T-helper 1 cell treated with Interleukin-12 subunit alpha and Interleukin-12 subunit beta and Interleukin-4 antibody, amounts not matched to agents 30 μg/mL and 1 μg/mL, for 36 hours (primary cell): ENCODE measurements around the gene PBX1.

Source experiments
- H3K27ac Mint-ChIP-seq: one replicate; pipeline ENCODE4 v1.8.0; 2021; ENCODE audit warnings: mild to moderate bottlenecking, mixed read lengths
- H3K27me3 Mint-ChIP-seq: one replicate; pipeline ENCODE4 v1.8.0; 2021; ENCODE audit warnings: low read depth, mixed read lengths
- H3K36me3 Mint-ChIP-seq: one replicate; pipeline ENCODE4 v1.8.0; 2021; ENCODE audit warnings: low read depth, mixed read lengths
- H3K4me1 Mint-ChIP-seq: one replicate; pipeline ENCODE4 v1.8.0; 2021; ENCODE audit warnings: low read depth, mixed read lengths
- H3K4me3 Mint-ChIP-seq: one replicate; pipeline ENCODE4 v1.8.0; 2021; ENCODE audit warnings: mild to moderate bottlenecking, moderate library complexity, mixed read lengths
- H3K9me3 Mint-ChIP-seq: one replicate; pipeline ENCODE4 v1.8.0; 2021; ENCODE audit warnings: mixed read lengths

Gene PBX1

GRCh38 chr1:164610538-164611222 lies 51.7 kb downstream of the PBX1 start:
- Mint-ChIP-seq H3K9me3 (no peaks in the 10 kb centered on the region), H3K4me1 (no peaks in the 10 kb centered on the region), H3K4me3 (no peak overlapping the region), H3K36me3 (no peaks in the 10 kb centered on the region), H3K27ac (no peak overlapping the region), H3K27me3 (no peaks in the 10 kb centered on the region)

GRCh38 chr1:164611754-164612642 lies 53.0 kb downstream of the PBX1 start:
- H3K9me3 Mint-ChIP-seq, result no peaks in the 10 kb centered on the region
- no peaks in the 10 kb centered on the region for H3K4me1 Mint-ChIP-seq
- H3K4me3 Mint-ChIP-seq, result no peak overlapping the region
- H3K27me3 Mint-ChIP-seq, result no peaks in the 10 kb centered on the region
- H3K36me3 Mint-ChIP-seq, result no peaks in the 10 kb centered on the region
- H3K27ac Mint-ChIP-seq, result no peak overlapping the region

- H3K27ac Mint-ChIP-seq, result no peak overlapping the region
- no peak overlapping the region for H3K4me3 Mint-ChIP-seq
- no peaks in the 10 kb centered on the region for H3K27me3 Mint-ChIP-seq
- H3K36me3 Mint-ChIP-seq, result no peaks in the 10 kb centered on the region
- H3K4me1 Mint-ChIP-seq, result no peaks in the 10 kb centered on the region
- H3K9me3 Mint-ChIP-seq, result no peaks in the 10 kb centered on the region
Measured at GRCh38 chr1:164613176-164613575, 54.2 kb downstream of the PBX1 start.

GRCh38 chr1:164614316-164614715 lies 55.3 kb downstream of the PBX1 start:
- Mint-ChIP-seq H3K4me3 (no peak overlapping the region), H3K4me1 (no peaks in the 10 kb centered on the region), H3K27ac (no peak overlapping the region), H3K36me3 (no peaks in the 10 kb centered on the region), H3K27me3 (no peaks in the 10 kb centered on the region), H3K9me3 (no peaks in the 10 kb centered on the region)

- Mint-ChIP-seq H3K27ac (no peak overlapping the region), H3K27me3 (no peaks in the 10 kb centered on the region), H3K9me3 (no peaks in the 10 kb centered on the region), H3K4me3 (no peak overlapping the region), H3K4me1 (no peaks in the 10 kb centered on the region), H3K36me3 (no peaks in the 10 kb centered on the region)
Measured at GRCh38 chr1:164617377-164618201, 58.6 kb downstream of the PBX1 start.

- Mint-ChIP-seq H3K27me3 (no peaks in the 10 kb centered on the region), H3K4me1 (no peaks in the 10 kb centered on the region)
Measured at GRCh38 chr1:164618202-164618564, 59.2 kb downstream of the PBX1 start.

GRCh38 chr1:164619006-164619784 lies 60.2 kb downstream of the PBX1 start:
- no peak overlapping the region for H3K4me3 Mint-ChIP-seq
- H3K4me1 Mint-ChIP-seq, result no peaks in the 10 kb centered on the region
- H3K36me3 Mint-ChIP-seq, result no peaks in the 10 kb centered on the region
- H3K27ac Mint-ChIP-seq, result no peak overlapping the region
- no peaks in the 10 kb centered on the region for H3K27me3 Mint-ChIP-seq
- no peaks in the 10 kb centered on the region for H3K9me3 Mint-ChIP-seq

More at GRCh38 chr1:164618202-164618564, 59.2 kb downstream of the PBX1 start:
- Mint-ChIP-seq H3K36me3 (no peaks in the 10 kb centered on the region), H3K9me3 (no peaks in the 10 kb centered on the region), H3K4me3 (no peak overlapping the region), H3K27ac (no peak overlapping the region)

GRCh38 chr1:164622068-164622845 lies 63.3 kb downstream of the PBX1 start:
- Mint-ChIP-seq H3K4me1 (no peaks in the 10 kb centered on the region), H3K9me3 (no peaks in the 10 kb centered on the region), H3K27me3 (no peaks in the 10 kb centered on the region), H3K27ac (no peak overlapping the region), H3K36me3 (no peaks in the 10 kb centered on the region), H3K4me3 (no peak overlapping the region)

GRCh38 chr1:164623805-164624204 lies 64.8 kb downstream of the PBX1 start:
- Mint-ChIP-seq H3K9me3 (no peaks in the 10 kb centered on the region), H3K27me3 (no peaks in the 10 kb centered on the region), H3K27ac (no peak overlapping the region), H3K4me3 (no peak overlapping the region), H3K4me1 (no peaks in the 10 kb centered on the region), H3K36me3 (no peaks in the 10 kb centered on the region)

- Mint-ChIP-seq H3K4me1 (no peaks in the 10 kb centered on the region), H3K36me3 (no peaks in the 10 kb centered on the region), H3K4me3 (no peak overlapping the region), H3K27me3 (no peaks in the 10 kb centered on the region), H3K27ac (no peak overlapping the region), H3K9me3 (no peaks in the 10 kb centered on the region)
Measured at GRCh38 chr1:164624400-164624799, 65.4 kb downstream of the PBX1 start.

- H3K27me3 Mint-ChIP-seq, result no peaks in the 10 kb centered on the region
- no peak overlapping the region for H3K27ac Mint-ChIP-seq
- no peak overlapping the region for H3K4me3 Mint-ChIP-seq
- no peaks in the 10 kb centered on the region for H3K36me3 Mint-ChIP-seq
- H3K9me3 Mint-ChIP-seq, result no peaks in the 10 kb centered on the region
- H3K4me1 Mint-ChIP-seq, result no peaks in the 10 kb centered on the region
Measured at GRCh38 chr1:164625004-164625617, 66.1 kb downstream of the PBX1 start.

- no peaks in the 10 kb centered on the region for H3K27me3 Mint-ChIP-seq
- no peaks in the 10 kb centered on the region for H3K4me1 Mint-ChIP-seq
- no peaks in the 10 kb centered on the region for H3K9me3 Mint-ChIP-seq
- H3K27ac Mint-ChIP-seq, result no peak overlapping the region
- H3K4me3 Mint-ChIP-seq, result no peak overlapping the region
- no peaks in the 10 kb centered on the region for H3K36me3 Mint-ChIP-seq
Measured at GRCh38 chr1:164628772-164629171, 69.8 kb downstream of the PBX1 start.

- H3K36me3 Mint-ChIP-seq, result no peaks in the 10 kb centered on the region
- H3K4me3 Mint-ChIP-seq, result no peak overlapping the region
- no peaks in the 10 kb centered on the region for H3K27me3 Mint-ChIP-seq
- no peaks in the 10 kb centered on the region for H3K9me3 Mint-ChIP-seq
- H3K27ac Mint-ChIP-seq, result no peak overlapping the region
- H3K4me1 Mint-ChIP-seq, result no peaks in the 10 kb centered on the region
Measured at GRCh38 chr1:164629971-164630370, 71.0 kb downstream of the PBX1 start.
